ENCODE data around the gene ACACB. TPM values are rescaled to one million over a fixed set of nuclear protein-coding genes. Genes with fewer than 3 reads are reported as not detected.

Gene ACACB
- total RNA-seq, result 3.4 TPM

DNA sequence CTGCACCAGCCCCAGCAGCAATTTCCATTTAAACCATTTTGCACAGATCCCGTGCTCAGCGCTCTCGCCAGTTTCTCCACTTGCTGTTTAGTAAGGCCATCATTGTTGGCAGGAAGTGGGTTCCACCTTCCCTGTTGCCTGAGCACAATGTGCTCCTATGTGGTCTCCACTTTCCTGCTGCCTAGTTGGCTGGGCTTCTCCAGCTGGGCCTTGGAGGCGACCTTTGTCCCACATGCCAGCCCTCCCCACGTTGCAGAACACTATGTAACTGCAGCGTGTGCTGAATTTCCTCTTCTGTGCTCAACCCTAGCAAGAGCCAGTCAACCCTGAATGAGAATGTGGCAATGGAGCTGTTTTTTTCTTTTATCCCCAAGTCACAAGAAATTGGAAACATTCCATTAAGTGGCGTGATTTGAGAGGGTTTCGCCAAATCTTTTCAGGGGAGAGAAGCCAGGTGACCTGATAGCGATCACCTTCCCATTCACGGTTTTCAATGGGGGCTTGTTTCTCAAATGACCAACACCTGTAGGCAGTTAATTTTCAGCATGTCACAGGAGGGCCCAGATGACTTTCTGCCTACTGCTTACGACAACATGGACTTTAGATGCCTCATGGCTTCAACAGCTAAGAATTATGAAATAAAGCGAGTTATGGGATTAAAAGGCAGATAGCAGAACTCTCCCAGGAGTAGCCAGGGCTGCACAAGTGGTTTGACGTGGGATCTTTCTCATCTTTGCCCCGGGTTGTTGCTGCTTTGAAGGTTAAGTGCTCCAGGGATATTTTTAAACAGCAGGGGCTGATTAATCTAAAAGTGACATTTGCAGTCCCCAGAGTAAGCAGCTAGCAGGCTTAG, at the start of gene ACACB:
TSS of gene ACACB (plus strand) at position 830 of the 853 bp plus-strand sequence. CDS start 22,819 bp downstream, outside the sequence.
- peak; percentile 68 for DNase-seq

- DNase-seq, result no peak
Measured at GRCh38 chr12:109069307-109070271, 46.8 kb upstream of the ACACB start.

- no peak for DNase-seq
Measured at GRCh38 chr12:109074866-109075265, 41.5 kb upstream of the ACACB start.

DNA sequence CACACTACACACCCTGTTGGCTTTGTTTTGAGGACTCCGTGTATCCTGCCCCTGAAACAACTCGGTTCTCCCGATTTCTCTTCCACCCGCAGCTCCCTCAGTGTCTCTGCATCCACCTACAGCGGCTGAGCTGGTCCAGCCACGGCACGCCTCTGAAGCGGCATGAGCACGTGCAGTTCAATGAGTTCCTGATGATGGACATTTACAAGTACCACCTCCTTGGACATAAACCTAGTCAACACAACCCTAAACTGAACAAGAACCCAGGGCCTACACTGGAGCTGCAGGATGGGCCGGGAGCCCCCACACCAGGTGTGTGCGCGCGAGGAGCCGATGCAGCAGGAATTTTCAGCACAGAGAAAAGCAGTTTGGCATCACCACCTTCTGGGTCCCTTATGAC, 33.6 kb upstream of the ACACB start:
- peak; percentile 27 for DNase-seq

GRCh38 chr12:109084425-109084824, 32.0 kb upstream of the ACACB start:
- no peak for DNase-seq

DNA sequence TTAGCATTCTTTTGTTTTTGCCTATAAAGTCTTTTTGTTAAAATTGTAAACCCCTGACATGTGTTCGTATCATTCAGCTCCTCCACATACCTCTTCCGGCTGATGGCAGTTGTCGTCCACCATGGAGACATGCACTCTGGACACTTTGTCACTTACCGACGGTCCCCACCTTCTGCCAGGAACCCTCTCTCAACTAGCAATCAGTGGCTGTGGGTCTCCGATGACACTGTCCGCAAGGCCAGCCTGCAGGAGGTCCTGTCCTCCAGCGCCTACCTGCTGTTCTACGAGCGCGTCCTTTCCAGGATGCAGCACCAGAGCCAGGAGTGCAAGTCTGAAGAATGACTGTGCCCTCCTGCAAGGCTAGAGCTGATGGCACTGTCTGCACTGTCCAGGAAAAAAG, 30.8 kb upstream of the ACACB start:
- no peak for DNase-seq

- no peak for DNase-seq
Measured at GRCh38 chr12:109087250-109087649, 29.1 kb upstream of the ACACB start.

DNA sequence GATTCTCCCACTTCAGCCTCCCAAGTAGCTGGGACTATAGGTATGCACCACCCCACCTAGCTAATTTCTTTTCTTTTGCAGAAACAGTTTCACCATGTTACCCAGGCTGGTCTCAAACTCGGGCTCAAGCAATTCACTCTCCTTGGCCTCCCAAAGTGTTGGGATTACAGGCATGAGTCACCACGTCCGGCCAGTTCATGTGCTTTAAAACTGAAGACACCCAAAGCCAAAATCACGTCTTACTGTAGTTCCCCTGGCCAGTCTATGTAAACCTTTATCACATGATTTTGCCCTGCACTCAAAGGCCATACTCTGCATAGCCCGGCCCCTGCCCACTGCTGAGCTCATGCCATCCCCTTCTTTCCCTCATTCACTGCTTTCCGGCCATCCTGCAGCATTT, 27.6 kb upstream of the ACACB start:
- no peak for DNase-seq

DNA sequence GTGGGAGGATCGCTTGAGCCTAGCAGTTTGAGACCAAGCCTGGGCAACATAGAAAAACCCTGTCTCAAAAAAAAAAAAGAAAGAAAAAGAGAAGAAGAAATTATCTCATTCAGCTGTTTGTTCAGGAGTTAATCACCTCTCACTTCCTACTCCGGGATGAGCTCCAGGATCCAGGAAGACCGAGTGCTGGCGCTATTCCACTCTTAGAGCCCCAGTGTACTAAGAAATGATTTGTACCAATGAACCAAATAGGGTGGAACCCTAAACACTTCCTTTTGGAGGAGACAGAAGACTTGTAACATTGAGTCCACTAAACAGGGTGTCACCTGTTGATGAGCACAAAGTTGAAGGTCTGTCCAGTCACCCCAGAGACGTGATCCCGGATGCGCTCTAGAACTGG, 26.7 kb upstream of the ACACB start:
- no peak for DNase-seq

DNA sequence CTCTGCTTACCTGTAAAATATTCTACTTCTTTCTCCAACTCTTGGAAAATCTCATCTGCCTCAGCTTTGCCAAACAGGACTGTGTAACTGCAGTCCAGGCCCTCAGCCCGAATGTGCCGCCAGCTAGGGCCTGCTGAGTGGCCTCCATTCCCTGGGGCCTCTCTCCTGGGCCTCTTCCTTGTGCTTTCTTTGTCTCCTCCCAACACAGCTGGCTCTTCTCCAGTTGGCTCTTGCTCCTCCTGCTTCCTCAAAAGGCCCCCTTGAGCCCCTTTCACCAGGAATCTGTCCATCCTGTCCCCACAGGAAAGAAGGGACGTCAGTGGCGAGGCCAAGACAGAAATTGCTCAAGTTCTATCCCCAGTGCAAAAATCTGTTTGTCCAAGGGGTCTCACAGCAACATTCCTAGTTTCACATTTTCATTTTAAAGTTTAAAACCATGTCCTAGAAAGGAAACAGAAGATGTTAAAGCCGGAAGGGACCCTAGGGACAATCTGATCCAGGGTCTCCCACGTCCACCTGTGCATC, 23.8 kb upstream of the ACACB start:
- DNase-seq, result no peak

GRCh38 chr12:109093022-109093918, 23.1 kb upstream of the ACACB start, which contains the start of gene ALKBH2:
ALKBH2 (minus strand) TSS chr12:109093472; CDS start chr12:109092786, 686 bp downstream.
- peak; percentile 84 for DNase-seq

DNA sequence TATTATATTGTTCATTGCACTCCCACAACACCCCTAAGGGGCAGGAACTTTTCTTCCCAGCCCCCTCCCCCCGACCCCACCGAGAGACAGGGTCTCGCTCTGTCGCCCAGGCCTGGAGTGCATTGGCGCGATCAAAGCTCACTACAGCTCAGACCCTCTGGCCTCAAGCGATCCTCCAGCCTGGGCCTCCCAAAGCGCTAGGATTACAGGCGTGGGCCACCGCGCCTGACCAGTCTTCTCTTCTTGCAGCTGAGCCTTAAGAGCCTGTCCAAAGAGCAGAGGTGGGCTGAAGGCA, 19.3 kb upstream of the ACACB start:
- DNase-seq, result no peak

GRCh38 chr12:109097435-109098182, 18.8 kb upstream of the ACACB start, which contains the start of gene UNG:
UNG (plus strand) TSS chr12:109097597; CDS start chr12:109097680, 83 bp downstream.
- DNase-seq, result peak; percentile 93

- no peak for DNase-seq
Measured at GRCh38 chr12:109098183-109098604, 18.2 kb upstream of the ACACB start.

GRCh38 chr12:109098651-109099050, 17.7 kb upstream of the ACACB start:
- no peak for DNase-seq

GRCh38 chr12:109099431-109100020, 16.9 kb upstream of the ACACB start:
- DNase-seq, result no peak

DNA sequence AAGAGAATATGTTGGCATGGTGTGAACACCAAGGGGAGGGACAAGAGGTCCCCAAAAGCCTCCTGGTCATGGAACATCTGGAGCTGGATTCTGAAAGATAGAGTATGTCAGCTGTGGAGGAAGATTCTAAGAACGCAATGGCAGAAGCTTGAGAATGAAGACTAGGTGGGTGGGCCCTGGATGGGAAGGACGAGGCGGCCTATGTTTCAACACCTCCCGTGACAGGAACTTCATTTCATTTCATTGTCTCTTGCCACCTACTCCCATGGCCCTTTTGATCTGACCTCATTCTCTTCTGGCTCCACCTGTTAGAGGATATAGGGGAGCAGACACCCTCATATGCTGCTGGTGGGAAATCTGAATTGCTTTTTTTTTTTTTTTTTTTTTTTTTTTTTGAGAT, 15.6 kb upstream of the ACACB start:
- no peak for DNase-seq

DNA sequence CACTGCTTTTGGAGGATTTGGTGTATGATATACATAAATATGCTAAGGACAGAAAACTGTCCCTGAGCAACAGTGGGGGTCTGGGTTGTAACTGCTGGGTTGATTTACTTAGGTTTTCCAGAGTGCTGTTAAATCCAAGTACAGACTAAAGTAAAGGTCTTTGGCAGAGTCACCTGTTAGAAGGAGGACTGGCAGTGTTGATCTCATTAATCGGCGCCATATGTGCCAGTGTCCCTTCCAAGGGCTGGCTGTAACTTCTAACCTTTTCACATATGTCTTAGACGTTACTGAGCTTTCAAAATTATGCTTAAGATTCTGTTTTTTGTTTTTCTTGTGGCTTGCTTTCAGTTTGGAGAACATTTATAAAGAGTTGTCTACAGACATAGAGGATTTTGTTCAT, 13.9 kb upstream of the ACACB start:
- DNase-seq, result no peak

DNA sequence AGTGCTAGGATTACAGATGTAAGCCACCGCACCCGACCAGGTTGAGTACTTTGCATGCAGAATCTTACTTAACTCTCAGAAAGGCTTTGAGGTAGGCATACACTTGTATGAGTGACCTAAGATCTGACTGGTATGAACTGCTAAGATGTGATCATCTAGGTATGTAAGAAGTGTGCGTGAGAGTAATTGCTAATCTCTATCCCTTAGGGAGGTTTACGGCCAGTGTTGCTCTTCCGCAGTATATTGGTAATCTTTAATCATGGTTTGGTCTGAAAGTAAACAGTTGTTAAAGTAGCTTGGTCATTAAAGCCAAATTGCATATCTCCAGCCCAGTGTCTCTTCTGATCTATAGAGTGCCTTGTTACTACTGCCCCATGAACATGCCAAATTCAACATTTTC, 11.2 kb upstream of the ACACB start:
- no peak for DNase-seq

- DNase-seq, result no peak
Measured at GRCh38 chr12:109109746-109110350, 6.5 kb upstream of the ACACB start.

Data from occipital lobe (tissue), 2 donors.